Muscle layer of duodenum (tissue), 2 donors: Measurements from ENCODE around the gene DPP6.
"Not testable (repeated sequence)": the region's sequence is repeated elsewhere in the genome, so short reads cannot be mapped to it uniquely, and the experiment has no call there.

Source experiments
- H3K27ac ChIP-seq: one replicate; pipeline ENCODE4 v1.7.0; 2013; ENCODE audit warnings: mild to moderate bottlenecking, low read length
- H3K27me3 ChIP-seq: one replicate; pipeline ENCODE4 v1.7.0; 2013; ENCODE audit warnings: low read depth, mild to moderate bottlenecking, control low read depth, low read length
- H3K36me3 ChIP-seq, 2 donors: one replicate each; pipeline ENCODE4 v1.7.0; 2013; ENCODE audit warnings: low read length in 2 of 2, control low read depth in 1 of 2, mild to moderate bottlenecking in 1 of 2; ENCODE audit not compliant: insufficient read depth in 2 of 2, control insufficient read depth in 1 of 2
- H3K4me1 ChIP-seq, 2 donors: one replicate each; pipeline ENCODE4 v1.7.0; 2013; ENCODE audit warnings: low read length in 2 of 2, mild to moderate bottlenecking in 2 of 2, control low read depth in 1 of 2, moderate library complexity in 1 of 2; ENCODE audit not compliant: insufficient read depth in 2 of 2, control insufficient read depth in 1 of 2
- H3K4me3 ChIP-seq, 2 donors: one replicate each; pipeline ENCODE4 v1.7.0; 2013; ENCODE audit warnings: low read length in 2 of 2, low read depth in 1 of 2, mild to moderate bottlenecking in 1 of 2
- H3K9me3 ChIP-seq, 2 donors: one replicate each; pipeline ENCODE4 v1.7.0; 2013; ENCODE audit warnings: low read length in 2 of 2, control low read depth in 1 of 2, mild to moderate bottlenecking in 1 of 2; ENCODE audit not compliant: control insufficient read depth in 1 of 2
- donor health status: healthy.

DPP6 gene

DNA sequence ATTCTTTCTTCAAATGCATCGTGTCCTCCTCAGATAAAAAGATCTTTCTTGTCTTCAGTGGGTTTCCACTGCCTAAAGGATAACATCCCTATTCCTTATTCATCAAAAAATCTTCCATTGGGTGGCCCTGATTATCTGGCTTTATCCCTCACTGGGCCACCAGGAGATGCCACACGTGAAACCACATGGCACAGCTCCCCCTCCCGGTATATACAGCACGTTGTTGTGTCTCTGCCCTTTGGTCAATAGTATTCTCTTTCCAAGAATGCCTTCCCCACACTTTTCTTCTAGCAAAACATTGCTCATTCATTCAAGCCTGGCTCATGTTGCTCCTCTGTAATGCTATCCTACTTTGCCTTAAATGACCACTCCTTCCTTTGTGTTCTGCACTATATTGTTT is 80.4 kb downstream of the DPP6 start:
- H3K36me3 ChIP-seq, H3K27me3 ChIP-seq, H3K4me1 ChIP-seq, H3K9me3 ChIP-seq, H3K27ac ChIP-seq, H3K4me3 ChIP-seq: not testable (repeated sequence)

DNA sequence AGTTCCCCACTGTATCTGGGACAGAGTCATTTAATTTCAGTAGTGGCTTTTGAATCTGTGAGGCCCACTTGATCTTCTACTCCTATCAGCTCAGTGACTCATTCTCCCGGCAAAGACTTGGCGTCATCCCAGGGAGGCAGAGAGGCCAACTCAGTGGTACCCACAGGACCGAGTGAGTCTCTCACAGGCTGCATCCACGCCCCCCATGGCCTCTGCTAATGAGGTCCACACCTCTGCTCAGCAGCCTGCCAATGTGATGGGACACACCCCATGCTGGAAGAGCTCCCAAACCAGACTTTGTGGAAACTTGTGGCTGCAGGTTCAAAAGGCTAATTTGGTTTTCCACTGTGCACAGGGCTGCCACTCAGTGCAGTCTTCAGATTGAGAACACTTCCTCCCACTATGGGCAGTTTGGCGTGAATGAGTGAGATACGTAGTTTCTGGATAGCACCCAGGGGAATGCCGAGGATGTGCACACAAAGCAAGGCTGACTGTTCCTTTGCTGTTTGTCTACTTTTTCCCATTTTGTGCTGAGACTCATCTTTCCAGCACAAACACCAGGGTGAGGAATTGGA is 81.6 kb downstream of the DPP6 start:
- not testable (repeated sequence) for H3K27ac ChIP-seq, H3K9me3 ChIP-seq, H3K4me1 ChIP-seq, H3K36me3 ChIP-seq, H3K27me3 ChIP-seq, H3K4me3 ChIP-seq

DNA sequence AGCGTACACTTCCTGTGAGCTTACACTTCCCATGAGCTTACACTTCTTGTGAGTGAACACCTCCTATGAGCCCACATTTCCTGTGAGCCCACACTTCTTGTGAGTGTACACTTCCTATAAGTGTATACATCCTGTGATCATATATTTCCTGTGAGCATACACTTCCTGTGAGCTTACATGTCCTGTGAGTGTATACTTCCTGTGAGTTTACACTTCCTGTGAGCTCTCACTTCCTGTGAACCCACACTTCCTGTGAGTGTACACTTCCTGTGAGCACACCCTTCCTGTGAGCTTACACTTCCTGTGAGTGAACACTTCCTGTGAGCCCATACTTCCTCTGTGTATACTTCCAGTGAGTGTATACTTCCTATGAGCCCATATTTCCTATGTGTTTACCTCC is 82.5 kb downstream of the DPP6 start:
- H3K4me3 ChIP-seq, H3K4me1 ChIP-seq, H3K9me3 ChIP-seq, H3K27ac ChIP-seq, H3K36me3 ChIP-seq, H3K27me3 ChIP-seq: not testable (repeated sequence)

DNA sequence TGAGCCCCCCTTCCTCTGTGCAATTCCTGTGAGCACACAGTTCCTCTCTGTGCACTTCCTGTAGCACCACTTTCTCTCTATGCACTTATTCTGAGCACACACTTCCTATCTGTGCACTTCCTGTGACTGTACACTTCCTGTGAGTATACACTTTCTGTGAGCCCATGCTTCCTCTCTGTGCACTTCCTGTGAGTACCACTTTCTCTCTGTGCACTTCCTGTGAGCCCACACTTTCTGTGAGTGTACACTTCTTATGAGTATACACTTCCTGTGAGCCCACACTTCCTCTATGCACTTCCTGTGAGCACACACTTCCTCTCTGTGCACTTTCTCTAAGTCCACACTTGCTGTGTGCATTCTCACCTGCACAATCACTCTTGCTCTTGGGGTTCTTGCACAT is 83.4 kb downstream of the DPP6 start:
- not testable (repeated sequence) for H3K27me3 ChIP-seq, H3K9me3 ChIP-seq, H3K27ac ChIP-seq, H3K4me1 ChIP-seq, H3K36me3 ChIP-seq, H3K4me3 ChIP-seq

DNA sequence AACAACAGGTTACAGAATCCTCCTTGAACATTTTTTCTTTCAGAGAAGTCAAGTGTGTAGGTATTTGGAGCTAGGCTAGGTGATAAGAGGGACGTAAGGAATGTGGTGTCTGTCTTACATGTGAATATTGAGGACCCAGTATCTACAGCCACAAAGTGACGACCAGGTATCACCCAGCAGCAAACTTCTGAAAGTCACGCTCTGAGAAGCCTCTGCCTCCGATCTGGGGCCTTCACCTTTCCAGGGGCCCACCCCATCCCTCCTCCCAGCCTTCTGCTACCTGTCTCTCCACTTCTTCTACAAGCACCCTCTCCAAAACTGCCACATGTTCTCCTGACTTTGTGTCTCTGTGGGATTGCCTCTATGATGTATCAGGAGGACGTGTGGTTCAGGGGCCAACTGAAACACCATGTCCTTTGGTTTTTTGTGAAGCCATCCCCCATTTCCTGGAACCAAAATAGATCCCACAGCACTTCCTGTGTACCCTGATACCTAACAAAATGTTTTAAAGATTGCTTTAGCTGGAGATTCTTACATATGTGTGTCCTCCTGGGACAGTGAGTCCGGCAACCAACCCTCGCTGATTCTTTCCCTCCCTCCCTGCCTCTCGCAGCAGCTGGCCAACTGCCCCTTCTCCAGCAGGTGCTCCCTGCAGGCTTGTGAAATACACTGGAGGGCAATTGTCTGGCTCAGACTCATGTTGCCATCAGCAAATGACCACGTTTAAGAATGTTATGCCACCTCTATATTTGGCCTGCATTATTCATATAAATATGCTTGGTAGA is 93.9 kb downstream of the DPP6 start:
- H3K4me1 ChIP-seq, H3K9me3 ChIP-seq, H3K27ac ChIP-seq, H3K36me3 ChIP-seq, H3K4me3 ChIP-seq, H3K27me3 ChIP-seq: not testable (repeated sequence)

DNA sequence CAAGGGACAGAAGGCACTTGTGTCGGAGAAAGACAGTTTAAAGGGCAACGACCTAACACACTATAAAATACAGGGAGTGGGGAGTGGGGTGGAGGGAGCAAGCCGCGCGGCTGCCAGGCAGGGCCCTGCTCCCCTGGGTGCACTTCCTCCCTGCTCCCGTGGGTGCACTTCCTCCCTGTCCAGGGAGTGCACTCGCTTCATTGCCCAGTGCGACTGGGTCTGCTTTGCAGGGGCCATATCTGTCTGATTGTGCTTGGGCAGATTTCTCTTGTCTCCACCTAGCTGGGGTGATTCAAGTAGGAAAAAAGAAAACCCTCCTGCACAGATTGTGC is 94.5 kb downstream of the DPP6 start:
- not testable (repeated sequence) for H3K27ac ChIP-seq, H3K4me3 ChIP-seq, H3K36me3 ChIP-seq, H3K9me3 ChIP-seq, H3K27me3 ChIP-seq, H3K4me1 ChIP-seq

DNA sequence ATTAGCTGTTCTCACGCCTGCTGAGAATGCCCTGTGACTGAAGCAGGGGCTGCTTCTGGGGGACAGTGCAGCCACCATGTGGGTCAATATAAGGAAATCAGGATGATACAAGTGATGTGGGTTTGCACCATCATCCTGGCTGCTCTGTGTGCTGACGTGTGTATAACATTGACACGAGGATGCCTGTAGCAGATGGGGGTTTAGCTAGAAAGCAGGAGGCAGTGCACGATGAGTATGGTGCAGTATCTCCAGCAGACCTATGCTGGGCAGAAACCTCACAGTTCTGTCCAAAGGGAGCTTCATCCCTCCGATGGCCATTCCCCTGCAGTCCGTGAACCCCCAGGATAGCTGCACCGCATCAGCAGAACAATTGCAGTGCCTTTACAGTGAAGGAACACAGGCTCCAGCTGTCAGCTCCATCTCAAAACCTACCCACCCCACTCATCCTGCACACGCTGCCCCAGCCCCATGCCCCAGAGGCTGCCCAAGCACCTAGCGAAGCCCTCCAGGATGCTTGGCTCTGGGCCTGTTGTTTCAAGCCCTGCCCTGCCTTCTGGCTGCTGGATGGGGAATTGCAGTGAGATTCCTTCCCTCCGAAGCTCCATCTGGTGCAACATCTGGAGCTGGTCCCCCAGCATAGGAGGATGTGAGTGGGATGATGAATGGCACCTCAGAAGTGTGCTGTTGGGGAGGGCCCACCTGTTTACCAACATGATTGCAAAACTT is 96.8 kb downstream of the DPP6 start:
- not testable (repeated sequence) for H3K4me3 ChIP-seq, H3K36me3 ChIP-seq, H3K27ac ChIP-seq, H3K27me3 ChIP-seq, H3K4me1 ChIP-seq, H3K9me3 ChIP-seq

DNA sequence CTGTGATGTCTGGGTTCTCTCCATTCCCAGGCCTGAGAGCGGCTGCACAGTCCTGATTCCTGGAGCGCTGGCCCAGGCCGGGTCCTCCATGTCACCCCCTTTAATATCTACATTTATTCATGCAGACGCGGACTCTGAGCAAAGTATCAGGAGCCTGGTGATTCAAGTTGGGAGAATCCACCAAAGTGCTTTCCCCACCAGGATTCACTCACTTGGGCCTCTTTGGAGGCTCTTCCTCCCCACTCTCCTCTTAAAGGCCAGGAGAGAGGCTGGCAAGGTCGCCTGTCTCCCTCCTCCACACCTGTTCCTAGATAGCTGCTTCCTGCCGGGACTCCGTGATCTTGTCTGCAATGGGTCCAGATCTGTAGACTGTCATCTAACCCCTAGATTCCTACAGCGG is 98.5 kb downstream of the DPP6 start:
- H3K4me3 ChIP-seq, H3K9me3 ChIP-seq, H3K4me1 ChIP-seq, H3K27me3 ChIP-seq, H3K36me3 ChIP-seq, H3K27ac ChIP-seq: not testable (repeated sequence)

DNA sequence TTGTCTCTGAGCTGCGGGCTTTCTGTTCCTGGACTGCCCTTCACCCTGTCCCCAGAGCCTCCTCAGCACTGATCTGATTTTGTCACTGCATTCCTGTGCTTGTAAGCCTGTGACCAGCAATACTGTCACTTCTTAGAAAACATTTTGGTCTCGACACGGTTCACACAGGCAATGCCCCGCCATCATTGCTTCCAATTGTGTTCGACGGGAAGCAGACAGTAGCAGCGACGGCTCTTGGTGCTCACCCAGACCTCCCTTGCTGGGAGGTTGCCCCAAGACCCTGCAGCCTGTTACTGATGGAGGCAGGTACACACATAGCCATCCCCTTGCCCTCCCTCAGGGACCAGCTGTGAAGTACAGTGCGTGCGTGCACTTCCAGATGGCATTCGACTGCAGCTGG is 99.1 kb downstream of the DPP6 start:
- not testable (repeated sequence) for H3K27ac ChIP-seq, H3K36me3 ChIP-seq, H3K4me3 ChIP-seq, H3K9me3 ChIP-seq, H3K4me1 ChIP-seq, H3K27me3 ChIP-seq

DNA sequence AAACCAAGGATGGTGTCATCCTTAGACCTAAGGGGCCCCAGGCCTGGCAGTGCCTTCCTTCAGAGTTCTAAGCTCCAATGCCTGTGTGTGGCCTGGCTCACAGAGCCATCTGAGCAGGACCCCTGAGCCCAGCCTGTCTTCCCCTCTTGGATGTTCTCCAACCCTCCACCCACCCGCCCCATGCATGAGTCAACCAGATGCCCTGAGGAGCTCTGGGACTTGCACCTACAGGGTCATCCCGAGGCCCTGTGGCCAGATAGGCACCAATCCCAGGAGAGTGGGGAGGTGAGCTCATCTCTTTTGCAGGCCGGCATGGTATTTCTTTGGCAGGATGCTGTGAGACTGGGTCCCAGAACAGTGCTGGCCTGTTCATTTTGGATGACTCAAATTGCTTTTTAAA is 103.7 kb downstream of the DPP6 start:
- not testable (repeated sequence) for H3K27ac ChIP-seq, H3K27me3 ChIP-seq, H3K4me1 ChIP-seq, H3K9me3 ChIP-seq, H3K36me3 ChIP-seq, H3K4me3 ChIP-seq

DNA sequence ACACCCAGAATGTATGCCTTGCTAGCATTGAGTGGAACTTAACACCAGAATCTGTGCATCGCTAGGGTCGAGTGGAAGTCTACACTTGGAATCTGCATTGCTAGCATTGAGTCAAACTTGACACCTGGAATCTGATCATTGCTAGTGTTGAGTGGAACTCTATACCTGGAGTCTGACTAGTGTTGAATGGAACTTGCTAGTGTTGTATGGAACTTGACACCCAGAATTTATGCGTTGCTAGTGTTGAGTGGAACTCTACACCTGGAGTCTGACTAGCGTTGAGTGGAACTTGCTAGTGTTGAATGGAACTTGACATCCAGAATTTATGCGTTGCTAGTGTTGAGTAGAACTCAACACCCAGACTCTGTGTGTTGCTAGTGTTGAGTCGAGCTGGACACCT is 110.7 kb downstream of the DPP6 start:
- H3K27me3 ChIP-seq, H3K4me1 ChIP-seq, H3K4me3 ChIP-seq, H3K27ac ChIP-seq, H3K9me3 ChIP-seq, H3K36me3 ChIP-seq: not testable (repeated sequence)

DNA sequence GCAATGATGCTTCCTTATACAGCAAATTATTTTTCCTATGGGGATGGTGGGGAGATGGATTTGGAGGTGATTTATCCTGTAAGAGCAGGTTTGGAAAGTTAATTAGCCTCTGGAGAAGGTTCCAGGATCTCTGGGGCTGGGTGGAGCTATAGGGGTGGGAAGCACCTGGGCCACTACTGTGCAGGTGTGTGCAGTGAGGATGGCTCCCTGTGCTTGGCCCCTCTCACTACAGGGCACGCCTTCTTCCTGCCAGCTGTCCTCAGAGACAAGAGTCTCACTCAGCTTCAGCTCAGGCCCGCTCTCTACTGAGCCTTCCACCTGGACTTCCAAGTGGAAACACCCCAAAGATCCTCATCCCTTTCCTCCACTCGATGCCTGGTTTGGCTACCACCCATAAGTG is 111.4 kb downstream of the DPP6 start:
- not testable (repeated sequence) for H3K27ac ChIP-seq, H3K4me1 ChIP-seq, H3K27me3 ChIP-seq, H3K4me3 ChIP-seq, H3K9me3 ChIP-seq, H3K36me3 ChIP-seq
